AG10803 (cell line): Measurements from ENCODE around the gene CHIT1.
"Not testable (repeated sequence)": the region's sequence is repeated elsewhere in the genome, so short reads cannot be mapped to it uniquely, and the experiment has no call there.

ENCODE experiments used
- DNase-seq: peaks from one replicate; pipeline ENCODE4 v3.0.0; 2010; ENCODE audit warnings: low read depth
- H3K4me3 ChIP-seq: 2 replicates; pipeline ENCODE4 v1.5.1; 2011; ENCODE audit warnings: mild to moderate bottlenecking, low read length, control low read depth
- CTCF ChIP-seq: conservative IDR thresholded peaks from 2 replicates; pipeline ENCODE4 v1.5.1; 2011; ENCODE audit warnings: mild to moderate bottlenecking, low read length, control low read depth, inconsistent platforms

The CHIT1 gene

GRCh38 chr1:203264052-203264501, 34.6 kb upstream of the CHIT1 start:
- DNase-seq, result peak; percentile 44
- no peak for TF ChIP-seq CTCF
- H3K4me3 ChIP-seq, result no peak overlapping the region

- H3K4me3 ChIP-seq, result no peak overlapping the region
- no peak for DNase-seq
- TF ChIP-seq CTCF, result no peak
These were observed 34.0 kb upstream of the CHIT1 start for GRCh38 chr1:203263496-203263895.

DNA sequence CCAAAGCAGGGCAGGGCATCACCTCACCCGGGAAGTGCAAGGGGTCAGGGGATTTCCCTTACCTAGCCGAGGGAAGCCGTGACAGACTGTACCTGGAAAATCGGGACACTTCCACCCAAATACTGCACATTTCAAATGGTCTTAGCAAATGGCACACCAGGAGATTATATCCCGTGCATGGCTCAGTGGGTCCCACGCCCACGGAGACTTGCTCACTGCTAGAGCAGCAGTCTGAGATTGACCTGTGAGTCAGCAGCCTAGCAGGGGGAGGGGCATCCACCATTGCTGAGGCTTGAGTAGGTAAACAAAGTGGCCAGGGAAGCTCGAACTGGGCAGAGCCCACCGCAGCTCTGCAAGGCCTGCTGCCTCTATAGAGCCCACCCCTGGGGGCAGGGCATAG, 27.2 kb upstream of the CHIT1 start:
- H3K4me3 ChIP-seq, DNase-seq: not testable (repeated sequence)

DNA sequence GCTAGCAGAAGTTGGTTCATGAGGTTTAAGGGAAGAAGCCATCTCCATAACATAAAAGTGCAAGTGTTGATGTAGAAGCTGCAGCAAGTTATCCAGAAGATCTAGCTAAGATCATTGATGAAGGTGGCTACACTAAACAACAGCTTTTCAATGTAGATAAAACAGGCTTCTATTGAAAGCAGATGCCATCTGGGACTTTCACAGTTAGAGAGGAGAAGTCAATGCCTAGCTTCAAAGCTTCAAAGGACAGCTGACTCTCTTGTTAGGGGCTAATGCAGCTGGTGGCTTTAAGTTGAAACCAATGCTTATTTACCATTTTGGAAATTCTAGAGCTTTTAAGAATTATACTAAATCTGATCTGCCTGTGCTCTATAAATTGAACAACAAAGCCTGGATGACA, 25.3 kb upstream of the CHIT1 start:
- not testable (repeated sequence) for DNase-seq, H3K4me3 ChIP-seq

GRCh38 chr1:203252678-203253077, 23.2 kb upstream of the CHIT1 start:
- TF ChIP-seq CTCF, result no peak
- no peak for DNase-seq
- H3K4me3 ChIP-seq, result no peak overlapping the region

- TF ChIP-seq CTCF, result no peak
- H3K4me3 ChIP-seq, result no peak overlapping the region
- DNase-seq, result no peak
These were observed 22.0 kb upstream of the CHIT1 start for GRCh38 chr1:203251466-203251865.

- H3K4me3 ChIP-seq, result no peak overlapping the region
- TF ChIP-seq CTCF, result no peak
- peak; percentile 13 for DNase-seq
These were observed 21.4 kb upstream of the CHIT1 start for GRCh38 chr1:203250911-203251310.

GRCh38 chr1:203244776-203245175, 15.3 kb upstream of the CHIT1 start:
- TF ChIP-seq CTCF, result no peak
- no peak overlapping the region for H3K4me3 ChIP-seq
- DNase-seq, result no peak

- not testable (repeated sequence) for DNase-seq, H3K4me3 ChIP-seq
These were observed 12.2 kb upstream of the CHIT1 start for GRCh38 chr1:203241708-203242107.
